Endothelial cell of umbilical vein (primary cell): ENCODE measurements around the gene SLC6A9.

ENCODE experiments used
- EZH2 ChIP-seq: IDR thresholded peaks from 2 replicates; pipeline ENCODE4 v1.6.1; 2012; ENCODE audit warnings: borderline replicate concordance, low read depth, mild to moderate bottlenecking, moderate library complexity, low read length, inconsistent platforms; ENCODE audit not compliant: severe bottlenecking
- POLR2A ChIP-seq: IDR thresholded peaks from 2 replicates; pipeline ENCODE4 v1.6.1; 2012; ENCODE audit warnings: low read depth, mild to moderate bottlenecking, control low read depth, low read length
- POLR2AphosphoS5 ChIP-seq: IDR thresholded peaks from 2 replicates; pipeline ENCODE4 v1.6.1; 2012; ENCODE audit warnings: low read depth, mild to moderate bottlenecking, control low read depth, low read length, moderate library complexity; ENCODE audit not compliant: insufficient read depth
- TF ChIP-seq, protein P1 (sequence below), 2 donors: IDR thresholded peaks; 1 replicate in 1 of 2; 2 replicates in 1 of 2; pipeline ENCODE4 v1.5.1; 2011; ENCODE audit warnings: low read length in 2 of 2, mild to moderate bottlenecking in 2 of 2, moderate library complexity in 2 of 2, control low read depth in 1 of 2, inconsistent platforms in 1 of 2, low read depth in 1 of 2; ENCODE audit not compliant: insufficient read depth in 1 of 2; ENCODE audit errors: extremely low read depth in 1 of 2

DNA sequence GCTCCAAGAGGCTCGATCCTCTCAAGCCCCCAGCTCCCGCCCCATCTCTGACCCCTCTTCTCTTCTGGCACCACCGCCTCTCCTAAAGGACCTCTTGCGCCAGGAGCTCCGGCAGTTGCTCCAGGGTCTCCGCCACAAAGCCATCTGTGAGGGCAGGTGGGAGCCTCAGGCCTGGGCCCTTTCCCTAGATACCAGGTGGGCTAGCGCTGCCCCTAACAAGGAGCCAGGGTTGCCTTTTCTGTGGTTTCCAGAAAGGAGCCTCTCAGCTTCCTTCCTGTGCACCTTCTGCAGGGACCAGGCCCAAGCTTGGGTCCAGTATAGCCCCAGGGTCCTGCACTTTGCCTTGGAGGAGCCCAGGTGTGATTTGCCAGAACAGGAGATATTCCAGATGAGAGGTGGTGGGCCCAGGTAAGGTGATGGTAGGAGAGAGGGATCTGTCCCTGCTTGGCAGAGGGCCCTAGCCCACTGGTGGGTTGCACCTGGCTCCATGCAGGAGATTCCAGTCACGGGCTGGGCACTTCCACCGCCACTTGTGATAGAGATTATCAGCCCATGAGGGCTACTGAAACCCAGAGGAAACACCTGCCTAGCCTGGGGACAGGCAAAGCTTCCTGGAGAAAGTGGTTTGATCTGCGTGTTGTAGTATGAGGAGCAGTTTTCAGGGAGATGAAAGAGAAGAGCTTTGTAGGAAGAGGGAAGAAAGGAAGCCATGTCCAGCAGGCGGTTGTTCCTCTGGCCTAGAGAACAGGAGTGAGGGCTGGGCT is 38.8 kb downstream of the SLC6A9 start:
- TF ChIP-seq, protein P1, sequence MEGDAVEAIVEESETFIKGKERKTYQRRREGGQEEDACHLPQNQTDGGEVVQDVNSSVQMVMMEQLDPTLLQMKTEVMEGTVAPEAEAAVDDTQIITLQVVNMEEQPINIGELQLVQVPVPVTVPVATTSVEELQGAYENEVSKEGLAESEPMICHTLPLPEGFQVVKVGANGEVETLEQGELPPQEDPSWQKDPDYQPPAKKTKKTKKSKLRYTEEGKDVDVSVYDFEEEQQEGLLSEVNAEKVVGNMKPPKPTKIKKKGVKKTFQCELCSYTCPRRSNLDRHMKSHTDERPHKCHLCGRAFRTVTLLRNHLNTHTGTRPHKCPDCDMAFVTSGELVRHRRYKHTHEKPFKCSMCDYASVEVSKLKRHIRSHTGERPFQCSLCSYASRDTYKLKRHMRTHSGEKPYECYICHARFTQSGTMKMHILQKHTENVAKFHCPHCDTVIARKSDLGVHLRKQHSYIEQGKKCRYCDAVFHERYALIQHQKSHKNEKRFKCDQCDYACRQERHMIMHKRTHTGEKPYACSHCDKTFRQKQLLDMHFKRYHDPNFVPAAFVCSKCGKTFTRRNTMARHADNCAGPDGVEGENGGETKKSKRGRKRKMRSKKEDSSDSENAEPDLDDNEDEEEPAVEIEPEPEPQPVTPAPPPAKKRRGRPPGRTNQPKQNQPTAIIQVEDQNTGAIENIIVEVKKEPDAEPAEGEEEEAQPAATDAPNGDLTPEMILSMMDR (IDR thresholded peaks at IDR 0.05; ENCODE audit: extremely low read depth in 1 of 2, insufficient read depth in 1 of 2, low read depth in 1 of 2, low read length in 2 of 2): no peak
- TF ChIP-seq POLR2A (no peak), EZH2 (no peak), POLR2AphosphoS5 (no peak)
